Subcutaneous adipose tissue (tissue), 4 donors: ENCODE results near the gene INTS15. TPM values are rescaled to one million over a fixed set of nuclear protein-coding genes. Genes with fewer than 3 reads are reported as not detected.

Experiments used
- total RNA-seq, 4 donors: library from RNA; depleted of rRNA; stranded (reverse); fragments of >200 nt; gene quantifications; one replicate each; pipeline ENCODE4 v1.1.0, GENCODE V29; 2016
- TF ChIP-seq, protein P1 (sequence below): fragments of 450-650 bp; IDR thresholded peaks from one replicate; pipeline ENCODE4 v1.5.1; 2016; ENCODE audit warnings: low read depth, mild to moderate bottlenecking, control low read depth, antibody characterized with exemption, moderate library complexity

INTS15 gene
- total RNA-seq, 4 donors from 2014 or later = 13.3 to 42.0 (median 23.3) TPM

GRCh38 chr7:6653071-6654003, 63.5 kb downstream of the INTS15 start:
- TF ChIP-seq, protein P1, sequence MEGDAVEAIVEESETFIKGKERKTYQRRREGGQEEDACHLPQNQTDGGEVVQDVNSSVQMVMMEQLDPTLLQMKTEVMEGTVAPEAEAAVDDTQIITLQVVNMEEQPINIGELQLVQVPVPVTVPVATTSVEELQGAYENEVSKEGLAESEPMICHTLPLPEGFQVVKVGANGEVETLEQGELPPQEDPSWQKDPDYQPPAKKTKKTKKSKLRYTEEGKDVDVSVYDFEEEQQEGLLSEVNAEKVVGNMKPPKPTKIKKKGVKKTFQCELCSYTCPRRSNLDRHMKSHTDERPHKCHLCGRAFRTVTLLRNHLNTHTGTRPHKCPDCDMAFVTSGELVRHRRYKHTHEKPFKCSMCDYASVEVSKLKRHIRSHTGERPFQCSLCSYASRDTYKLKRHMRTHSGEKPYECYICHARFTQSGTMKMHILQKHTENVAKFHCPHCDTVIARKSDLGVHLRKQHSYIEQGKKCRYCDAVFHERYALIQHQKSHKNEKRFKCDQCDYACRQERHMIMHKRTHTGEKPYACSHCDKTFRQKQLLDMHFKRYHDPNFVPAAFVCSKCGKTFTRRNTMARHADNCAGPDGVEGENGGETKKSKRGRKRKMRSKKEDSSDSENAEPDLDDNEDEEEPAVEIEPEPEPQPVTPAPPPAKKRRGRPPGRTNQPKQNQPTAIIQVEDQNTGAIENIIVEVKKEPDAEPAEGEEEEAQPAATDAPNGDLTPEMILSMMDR = no peak

GRCh38 chr7:6654113-6654841, 64.5 kb downstream of the INTS15 start:
- TF ChIP-seq, protein P1 = no peak

GRCh38 chr7:6654842-6655610, 65.2 kb downstream of the INTS15 start:
- TF ChIP-seq, protein P1 = no peak

- TF ChIP-seq, protein P1 = no peak
Measured at GRCh38 chr7:6655636-6656385, 66.0 kb downstream of the INTS15 start.

DNA sequence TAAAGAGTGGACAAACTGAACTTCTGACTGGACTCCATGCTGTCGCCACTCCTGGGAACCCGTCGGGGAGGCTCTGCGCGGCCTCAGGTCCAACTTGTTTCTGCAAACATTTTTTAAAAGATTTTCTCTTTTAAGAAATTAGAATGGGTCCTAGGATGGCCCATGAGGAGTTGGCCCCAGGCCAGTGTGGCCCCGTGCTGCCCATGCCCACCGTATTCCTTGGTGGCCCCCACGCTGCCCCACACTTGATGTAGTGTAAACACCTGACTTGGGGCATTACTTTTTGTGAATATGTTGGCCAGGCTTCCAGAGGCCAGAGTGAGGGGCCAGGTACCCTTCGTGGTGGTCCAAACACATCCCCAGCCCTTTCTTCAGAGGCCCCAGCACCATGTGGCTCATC, 66.6 kb downstream of the INTS15 start:
- TF ChIP-seq, protein P1 = no peak

Other genes starting within 250 kb of the INTS15 start
- gene FAM220A, start 241.1 kb upstream of the INTS15 start, total RNA-seq = 10 to 100 TPM; 11.9 to 17.0 (median 14.8) TPM
- gene RAC1, start 215.5 kb upstream of the INTS15 start, total RNA-seq = 100 to 1,000 TPM in 3 of 4 donors, 10 to 100 TPM in 1; 94.5 to 173 (median 110) TPM
- gene DAGLB, start 142.1 kb upstream of the INTS15 start, total RNA-seq = 10 to 100 TPM in 3 of 4 donors, 1 to 10 TPM in 1; 7.8 to 22.3 (median 16.3) TPM
- 100 to 1,000 TPM in 1 of 4 donors, 10 to 100 TPM in 3; 69.8 to 239 (median 70.9) TPM for gene KDELR2, start 105.9 kb upstream of the INTS15 start, total RNA-seq
- not detected for gene GRID2IP, start 38.6 kb upstream of the INTS15 start, total RNA-seq
- 10 to 100 TPM; 39.8 to 62.2 (median 44.2) TPM for gene ZDHHC4, start 12.6 kb upstream of the INTS15 start, total RNA-seq
- 1 to 10 TPM; 2.8 to 4.9 (median 4.6) TPM for gene ZNF853, start 25.6 kb downstream of the INTS15 start, total RNA-seq
- gene ZNF316, start 47.3 kb downstream of the INTS15 start, total RNA-seq = 10 to 100 TPM in 3 of 4 donors, 1 to 10 TPM in 1; 5.7 to 31.5 (median 11.7) TPM
- 10 to 100 TPM; 17.3 to 27.2 (median 19.9) TPM for gene ZNF12, start 116.9 kb downstream of the INTS15 start, total RNA-seq
- gene RSPH10B2, start 164.1 kb downstream of the INTS15 start, total RNA-seq = not detected
- 10 to 100 TPM; 47.1 to 64.8 (median 52.7) TPM for gene CCZ1B, start 236.3 kb downstream of the INTS15 start, total RNA-seq